Tongue (tissue), 2 donors: ENCODE results near the gene SIK2. TPM values are rescaled to one million over a fixed set of nuclear protein-coding genes. Genes with fewer than 3 reads are reported as not detected.
A peak's percentile ranks its signal among the peaks of the same experiment; 100 is the strongest.
"Not testable (repeated sequence)": the region's sequence is repeated elsewhere in the genome, so short reads cannot be mapped to it uniquely, and the experiment has no call there.

Experiments
- DNase-seq: peaks from one replicate; pipeline ENCODE4 v3.0.0-alpha.2; 2015
- total RNA-seq: library from RNA; depleted of rRNA; stranded (reverse); fragments of >200 nt; gene quantifications from one replicate; pipeline ENCODE4 v1.2.3, GENCODE V29; 2014

SIK2 gene
- total RNA-seq, 1 donor from 2014 or later: 25.4 TPM

DNA sequence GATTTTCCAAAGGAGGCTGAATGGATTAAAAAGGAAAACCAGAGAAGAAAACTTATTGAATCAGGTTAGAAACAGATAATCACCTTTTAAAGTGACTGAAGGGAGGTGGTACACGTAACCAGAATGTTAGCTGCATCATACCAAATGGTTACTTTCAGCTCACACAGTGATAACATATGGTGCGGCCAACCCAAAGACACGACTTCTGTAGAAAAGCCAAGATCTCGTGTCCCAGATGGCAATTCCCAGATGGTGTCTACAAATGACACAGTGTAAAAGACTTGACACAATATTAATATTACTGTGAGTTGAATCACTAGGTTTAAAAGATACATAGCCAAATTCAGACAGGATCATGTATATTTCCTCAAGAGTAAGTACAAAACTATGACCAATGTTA lies 158.8 kb downstream of the SIK2 start:
- DNase-seq: no peak

DNA sequence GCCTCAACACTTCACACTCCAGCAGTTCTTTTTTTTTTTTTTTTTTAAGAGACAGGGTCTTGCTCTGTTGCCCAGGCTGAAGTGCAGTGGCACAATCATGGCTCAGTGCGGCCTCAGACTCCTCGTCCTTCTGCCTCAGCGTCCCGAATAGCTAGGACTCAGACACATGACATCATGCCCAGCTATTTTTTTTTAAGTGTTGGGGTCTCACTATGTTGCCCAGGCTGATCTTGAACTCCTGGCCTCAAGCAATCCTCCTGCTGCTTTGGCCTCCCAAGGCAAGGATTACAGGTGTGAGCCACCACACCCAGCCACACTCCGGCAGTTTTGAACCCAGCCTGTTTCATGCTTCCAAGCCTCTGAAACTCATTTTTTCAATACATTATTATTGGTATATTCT lies 160.3 kb downstream of the SIK2 start:
- DNase-seq: no peak

DNA sequence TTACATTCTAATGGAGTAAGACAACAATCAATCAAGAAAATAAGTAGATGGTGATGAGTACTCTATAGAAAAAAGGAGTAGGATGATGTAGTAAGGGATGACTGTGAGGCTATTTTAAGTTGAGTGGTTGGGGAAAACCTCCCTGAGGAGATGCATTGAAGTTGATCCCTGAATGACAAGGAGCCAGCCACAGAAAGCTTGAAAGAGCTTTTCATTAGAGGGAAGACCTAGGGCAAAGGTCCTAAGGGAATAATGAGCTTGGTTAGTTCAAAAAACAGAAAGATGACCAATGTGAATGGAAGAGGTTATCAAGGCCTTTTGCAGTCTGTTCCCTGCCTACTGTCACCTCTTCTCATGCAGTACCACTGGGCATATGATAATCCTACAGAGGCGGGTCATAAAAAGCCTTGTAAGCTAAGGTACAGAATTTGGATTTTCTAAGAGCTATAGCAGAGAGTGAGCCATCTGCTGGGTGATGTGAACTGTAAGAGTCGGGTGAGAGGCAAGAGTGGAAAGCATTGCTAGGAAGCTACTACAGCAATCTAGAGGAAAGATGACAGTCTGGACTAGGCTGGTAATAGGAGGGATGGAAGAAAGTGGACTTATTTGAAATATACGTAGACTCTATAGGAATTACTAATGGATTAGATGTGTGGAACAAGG lies 160.9 kb downstream of the SIK2 start:
- DNase-seq: peak; percentile 10

DNA sequence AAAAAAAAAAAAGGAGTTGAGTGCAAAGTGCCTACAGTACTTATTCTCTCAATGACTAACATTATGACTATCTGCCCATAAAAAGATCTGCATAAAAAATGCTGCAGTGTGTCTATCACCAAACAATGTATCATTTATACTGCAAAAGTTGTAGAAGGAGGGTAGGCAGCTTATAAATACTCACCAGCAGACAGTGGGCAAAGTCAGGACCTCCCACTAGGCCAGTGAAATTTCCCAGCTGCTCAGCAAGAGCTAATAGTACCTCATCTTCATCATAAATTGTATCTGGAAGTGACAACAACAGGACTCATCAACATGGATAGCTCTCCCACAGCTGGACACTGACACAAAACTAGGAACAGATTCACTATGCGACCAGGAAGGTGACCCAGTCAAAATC lies 162.4 kb downstream of the SIK2 start:
- DNase-seq: no peak

DNA sequence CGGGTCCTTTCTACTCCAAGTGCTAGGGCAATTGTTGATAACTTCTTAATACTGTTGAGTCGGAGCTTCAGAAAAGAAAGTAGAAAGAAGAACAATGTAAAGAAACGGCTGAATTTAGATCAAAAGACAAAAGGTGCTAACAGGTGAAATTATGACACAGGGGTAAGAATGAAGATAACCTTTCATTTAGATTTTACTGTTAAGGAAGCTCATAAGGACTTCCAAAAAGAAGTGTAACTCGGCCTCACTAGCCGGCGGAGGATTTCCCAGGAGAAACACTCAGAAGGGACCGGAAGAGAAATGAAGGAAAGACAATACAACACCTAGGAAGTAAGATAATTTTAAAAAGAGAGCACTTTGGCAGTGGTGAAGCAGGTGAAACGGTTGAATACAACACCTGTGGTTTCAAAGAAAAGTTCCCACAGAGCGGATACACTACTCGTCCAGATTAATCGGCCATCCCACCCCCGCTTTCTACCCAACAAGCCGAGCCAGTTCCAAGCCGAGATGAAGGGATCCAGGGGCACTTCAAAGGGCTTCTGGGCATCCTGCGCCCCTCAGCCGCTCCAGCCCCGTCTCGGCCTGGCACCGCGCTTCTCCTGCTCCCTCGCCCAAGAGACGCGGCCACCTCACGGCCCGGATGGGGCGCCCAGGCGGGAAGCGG lies 163.2 kb downstream of the SIK2 start:
- no peak for DNase-seq

DNA sequence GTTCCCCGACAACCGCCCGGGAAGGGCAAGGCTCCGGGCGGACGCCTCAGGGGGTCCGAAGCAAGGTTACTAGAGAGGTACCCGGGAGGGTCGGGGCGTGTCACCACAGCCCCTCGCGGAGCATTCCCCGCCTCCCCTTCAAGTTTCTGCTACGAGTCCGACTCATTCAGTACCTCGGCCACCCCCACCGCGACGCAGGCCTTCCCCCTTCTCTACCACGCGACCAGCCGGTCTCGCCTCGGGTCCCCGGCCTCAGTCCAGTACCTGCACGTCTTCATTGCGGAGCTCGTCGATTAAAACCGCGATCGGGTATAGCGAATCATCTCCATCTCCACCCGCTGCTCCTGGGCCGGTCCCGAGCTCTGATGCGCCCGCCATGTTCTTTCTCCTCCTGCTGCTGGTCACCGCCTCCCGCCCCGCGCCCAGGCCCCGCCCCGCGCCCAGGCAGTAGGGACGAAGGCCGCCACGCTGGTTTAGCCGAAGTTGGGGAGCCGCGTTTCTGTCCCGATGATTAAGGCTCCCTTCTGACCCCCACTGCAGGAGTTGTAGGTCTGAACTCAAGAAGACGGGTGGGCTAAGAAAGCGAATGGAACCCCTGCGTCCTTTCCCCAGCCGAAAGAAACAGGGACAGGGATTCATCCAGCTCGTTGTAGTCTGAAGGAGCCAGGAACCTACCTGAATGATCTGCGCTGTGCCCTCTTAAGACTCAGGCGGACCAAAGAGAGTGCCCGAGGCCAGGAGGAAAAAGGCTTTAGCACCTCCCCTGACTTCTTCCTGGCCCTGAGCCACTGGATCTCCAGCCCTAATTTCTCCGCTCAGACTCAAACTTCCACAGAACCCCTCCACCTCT lies 164.0 kb downstream of the SIK2 start, which contains the start of gene PPP2R1B:
TSS of gene PPP2R1B (minus strand) at position 406 of the 850 bp plus-strand sequence. CDS start at position 378, 28 bp downstream.
- DNase-seq: peak; percentile 90

DNA sequence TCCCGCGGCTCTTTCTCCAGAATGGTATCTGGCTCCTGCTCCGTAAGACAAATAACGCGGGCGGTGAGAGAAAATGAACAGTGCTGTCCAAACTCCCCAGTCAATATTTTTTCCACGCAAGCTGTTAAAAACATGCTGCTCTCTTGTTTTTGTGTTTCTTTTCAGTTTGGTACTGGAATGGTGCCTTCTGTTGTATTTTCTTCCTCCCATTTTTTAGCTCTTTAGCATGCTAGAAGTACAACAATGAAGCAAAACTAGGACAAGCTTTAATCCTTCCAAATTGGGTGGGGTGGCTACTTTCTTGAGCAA lies 164.5 kb downstream of the SIK2 start:
- no peak for DNase-seq

DNA sequence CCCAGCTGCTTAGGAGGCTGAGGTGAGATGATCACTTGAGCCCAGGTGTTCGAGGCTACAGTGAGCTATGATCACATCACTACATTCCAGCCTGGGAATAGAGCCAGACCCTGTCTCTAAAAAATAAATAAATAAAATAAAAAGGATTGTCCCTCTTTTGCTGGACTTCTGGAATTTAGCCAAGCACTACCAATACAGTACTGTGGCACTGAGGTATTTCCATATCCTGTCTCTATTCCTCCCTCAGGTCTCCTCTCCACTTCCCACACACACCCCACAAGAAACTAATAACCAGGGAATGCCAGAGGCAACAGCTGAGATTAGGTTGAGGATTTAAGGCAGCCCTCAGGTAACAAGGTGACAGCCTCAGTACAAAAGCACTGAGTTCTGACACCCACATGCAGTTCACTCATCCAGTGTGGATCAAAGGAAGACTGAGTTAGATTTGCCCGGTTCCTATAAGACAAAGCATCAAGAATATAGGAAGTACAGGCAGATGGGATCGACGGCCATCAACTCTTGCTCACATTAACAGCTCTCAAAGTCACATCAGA lies 168.4 kb downstream of the SIK2 start:
- DNase-seq: no peak

DNA sequence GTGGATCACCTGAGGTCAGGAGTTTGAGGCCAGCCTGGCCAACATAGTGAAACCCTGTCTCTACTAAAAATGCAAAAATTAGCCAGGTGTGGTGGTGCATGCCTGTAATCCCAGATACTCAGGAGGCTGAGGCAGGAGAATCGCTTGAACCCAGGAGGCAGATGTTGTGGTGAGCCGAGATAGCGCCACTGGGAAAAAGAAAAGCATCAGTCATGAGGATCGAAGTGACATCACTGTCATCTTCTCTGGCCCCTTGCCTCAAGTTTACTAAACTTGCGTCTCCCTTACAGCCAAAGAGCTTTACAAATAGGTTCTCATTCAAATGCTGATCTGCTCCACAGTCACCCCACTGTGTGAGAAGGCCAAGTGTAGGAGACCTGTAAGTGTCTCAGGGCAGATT lies 169.0 kb downstream of the SIK2 start:
- not testable (repeated sequence) for DNase-seq

DNA sequence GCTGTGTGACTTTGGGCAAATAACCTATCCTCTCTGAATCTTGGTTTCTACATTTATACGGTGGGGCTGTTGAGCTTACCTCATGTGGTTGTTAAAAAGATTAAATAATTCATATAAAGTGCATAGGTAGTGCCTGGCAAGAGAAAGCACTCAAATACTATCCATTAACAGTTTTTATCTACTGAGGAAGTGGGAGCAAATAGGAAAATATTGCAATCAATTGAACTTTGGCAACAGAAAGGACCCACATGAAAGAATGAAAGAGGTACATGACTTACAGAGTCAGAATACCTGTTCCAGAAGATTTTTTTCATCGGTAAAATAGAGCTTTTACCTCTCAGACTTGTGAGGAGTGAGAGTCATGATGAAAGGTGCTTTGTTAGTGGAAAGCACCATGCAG lies 170.3 kb downstream of the SIK2 start:
- no peak for DNase-seq

DNA sequence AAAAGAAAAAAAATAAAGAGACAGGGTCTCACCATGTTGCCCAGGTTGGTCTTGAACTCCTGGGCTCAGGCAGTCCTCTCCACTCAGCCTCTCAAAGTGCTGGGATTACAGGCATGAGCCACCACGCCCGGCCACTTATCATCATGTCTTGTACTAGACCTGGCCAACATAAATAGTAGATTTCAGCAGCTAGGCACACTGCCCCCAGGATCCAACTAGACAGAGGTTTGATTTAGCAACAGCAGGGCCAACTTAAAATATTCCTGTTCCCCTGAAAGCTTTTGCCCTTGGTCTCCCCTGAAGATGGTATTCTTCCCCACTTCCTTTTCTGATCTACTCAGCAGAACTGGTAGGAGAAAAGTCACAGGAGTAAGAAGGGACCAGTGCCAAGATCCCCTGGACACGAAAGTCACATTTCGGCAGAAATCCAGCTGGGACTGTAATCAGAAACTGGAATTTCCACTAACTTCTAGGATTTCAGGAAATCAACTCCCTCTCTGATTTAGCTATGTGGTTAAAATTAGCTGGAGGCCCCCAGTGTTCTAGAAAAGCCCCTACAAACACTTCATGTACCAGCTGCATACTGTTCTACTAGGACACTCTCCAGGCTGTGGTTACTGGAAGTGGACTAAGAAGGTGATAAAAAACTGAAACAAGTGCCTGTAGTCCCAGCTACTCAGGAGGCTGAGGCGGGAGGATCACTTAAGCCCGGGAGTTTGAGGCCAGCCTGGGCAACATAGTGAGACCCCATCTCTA lies 172.9 kb downstream of the SIK2 start:
- DNase-seq: peak; percentile 66

DNA sequence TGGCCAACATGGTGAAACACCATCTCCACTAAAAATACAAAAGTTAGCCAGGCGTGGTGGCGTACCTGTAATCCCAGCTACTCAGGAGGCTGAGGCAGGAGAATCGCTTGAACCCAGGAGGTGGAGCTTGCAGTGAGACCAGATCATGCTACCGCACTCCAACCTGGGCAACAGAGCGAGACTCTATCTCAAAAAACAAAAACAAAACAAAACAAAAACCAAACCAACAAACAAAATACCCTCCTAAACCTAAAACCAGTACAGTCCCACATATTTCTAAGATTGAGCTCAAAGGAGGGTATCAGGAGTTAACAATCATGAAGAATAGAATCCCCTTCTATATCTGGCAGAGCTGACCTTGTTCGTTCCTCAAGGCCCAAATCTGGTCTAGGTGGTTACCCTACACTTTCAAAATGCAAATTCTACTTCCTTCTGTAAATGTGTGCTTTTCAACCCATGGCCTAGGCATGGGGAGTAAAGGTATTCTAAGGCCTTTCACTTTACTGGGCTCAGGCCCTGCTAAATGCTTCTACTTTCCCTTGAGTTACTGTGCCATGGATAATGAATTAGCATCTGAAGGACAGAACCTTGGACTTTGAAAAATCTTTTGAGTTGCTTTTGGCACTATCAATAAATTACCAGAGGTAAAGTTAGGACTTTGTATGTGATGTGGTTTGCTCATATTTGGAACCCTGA lies 174.3 kb downstream of the SIK2 start:
- DNase-seq: no peak

DNA sequence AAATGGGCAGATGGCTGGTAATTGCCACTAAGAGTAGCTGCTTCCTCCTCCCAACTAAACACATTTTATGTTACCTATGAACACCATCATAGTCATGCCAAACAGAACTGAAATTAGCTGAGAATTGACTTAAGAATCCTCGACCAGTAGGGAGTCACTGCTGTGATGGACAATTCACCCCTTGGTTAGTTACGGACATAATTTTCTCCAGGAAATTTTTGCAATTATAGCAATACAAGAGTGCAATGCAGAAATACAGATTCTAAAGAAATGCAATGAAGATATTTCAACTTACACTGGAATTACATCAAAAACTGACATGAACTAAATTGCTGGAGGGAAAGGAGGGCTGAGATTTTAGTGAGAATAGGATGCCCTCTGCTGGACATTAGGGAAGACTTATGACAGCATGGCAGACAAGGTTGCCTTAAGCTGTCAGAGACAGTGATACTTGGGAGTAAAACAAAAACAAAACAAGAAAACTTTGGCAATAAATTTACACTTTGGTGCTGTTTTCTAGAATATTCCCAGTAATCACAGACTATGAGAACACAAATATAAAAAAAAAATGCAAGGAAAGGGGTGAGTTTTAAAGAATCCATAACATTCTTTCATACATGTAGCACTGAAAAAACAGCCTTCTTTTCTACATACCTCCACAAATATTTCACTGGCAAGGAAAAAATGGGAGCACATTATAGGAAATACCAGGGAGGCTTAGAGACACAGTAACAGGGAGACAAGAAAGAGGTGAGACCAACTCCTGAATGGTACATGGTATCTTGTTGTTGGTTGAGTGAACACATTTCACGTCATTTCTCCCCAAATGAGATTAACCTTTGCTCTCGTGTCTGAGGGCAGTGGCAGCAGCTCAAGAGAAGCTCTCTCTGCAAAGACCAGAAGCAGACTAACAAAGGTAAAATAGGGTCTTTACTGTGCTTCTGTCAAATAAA lies 175.1 kb downstream of the SIK2 start:
- peak; percentile 91 for DNase-seq

DNA sequence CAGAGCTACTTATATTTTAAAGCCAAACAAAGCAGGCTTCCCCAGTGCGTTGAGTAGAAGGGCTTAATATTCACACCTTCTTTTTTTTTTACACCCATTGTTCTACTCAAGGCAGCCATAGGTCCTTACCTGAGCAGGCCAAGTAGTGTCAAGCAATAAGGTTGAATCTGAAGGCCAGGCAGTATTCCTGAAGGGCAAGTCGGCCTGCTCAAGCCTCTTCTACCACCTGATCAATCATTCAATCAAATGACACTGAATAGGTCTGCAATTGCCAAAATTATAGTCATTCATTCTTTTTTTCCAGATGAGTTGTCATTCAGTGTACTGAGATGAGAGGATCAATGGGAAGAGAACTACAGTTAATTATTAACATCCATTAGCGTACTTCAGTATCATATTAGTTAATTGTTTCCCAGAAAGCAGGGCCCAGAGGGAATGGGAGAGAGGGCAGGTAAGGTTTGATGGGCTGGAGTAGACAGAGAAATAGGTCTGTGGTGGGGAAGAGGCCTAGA lies 175.9 kb downstream of the SIK2 start:
- no peak for DNase-seq

DNA sequence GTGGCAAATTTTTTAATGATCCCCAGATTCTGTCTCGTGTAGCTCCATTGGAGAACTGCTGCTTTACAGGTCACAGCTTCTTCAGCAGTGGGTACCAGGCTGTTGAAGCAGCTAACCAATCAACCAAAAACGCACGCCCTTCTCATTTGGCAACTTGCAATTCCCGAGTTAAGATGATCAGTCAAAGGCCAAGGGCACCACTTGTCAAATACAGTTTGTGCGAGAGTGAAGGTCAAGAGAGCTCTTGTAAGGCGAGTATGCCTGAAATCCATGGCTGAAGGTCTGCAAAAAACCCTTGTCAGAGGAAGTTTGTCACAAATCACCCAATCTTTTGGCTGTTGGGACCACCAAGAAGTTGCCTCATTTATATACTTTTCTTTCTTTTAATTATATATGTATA lies 176.9 kb downstream of the SIK2 start:
- no peak for DNase-seq

Other genes with a start within 250 kb of the SIK2 start
- 0.72 TPM for gene POU2AF1, start 223.2 kb upstream of the SIK2 start, total RNA-seq
- 3.0 TPM for gene BTG4, start 90.1 kb upstream of the SIK2 start, total RNA-seq
- gene HOATZ, start 87.7 kb upstream of the SIK2 start, total RNA-seq: not detected
- 21.1 TPM for gene LAYN, start 61.7 kb upstream of the SIK2 start, total RNA-seq
- gene PPP2R1B, start 163.9 kb downstream of the SIK2 start, total RNA-seq: 20.6 TPM